ENCODE measurements around the gene RPS19. TPM values are rescaled to one million over a fixed set of nuclear protein-coding genes. Genes with fewer than 3 reads are reported as not detected.
A peak's percentile ranks its signal among the peaks of the same experiment; 100 is the strongest.
"Not testable (repeated sequence)": the region's sequence is repeated elsewhere in the genome, so short reads cannot be mapped to it uniquely, and the experiment has no call there.

RPS19 gene
- total RNA-seq, 1 donor from 2014 or later = 1,844 TPM

GRCh38 chr19:41901707-41902360, 41.8 kb downstream of the RPS19 start:
- DNase-seq (ENCODE audit: low spot score) = no peak

- no peak for DNase-seq (ENCODE audit: low spot score)
These were observed 42.5 kb downstream of the RPS19 start for GRCh38 chr19:41902594-41902993.

- no peak for DNase-seq (ENCODE audit: low spot score)
These were observed 43.3 kb downstream of the RPS19 start for GRCh38 chr19:41903193-41903953.

- DNase-seq (ENCODE audit: low spot score) = peak; percentile 71
These were observed 44.2 kb downstream of the RPS19 start for GRCh38 chr19:41904118-41904870.

GRCh38 chr19:41905273-41906002, 45.4 kb downstream of the RPS19 start:
- DNase-seq (ENCODE audit: low spot score) = no peak

GRCh38 chr19:41906271-41906670, 46.2 kb downstream of the RPS19 start:
- no peak for DNase-seq (ENCODE audit: low spot score)

- DNase-seq (ENCODE audit: low spot score) = no peak
These were observed 47.0 kb downstream of the RPS19 start for GRCh38 chr19:41906916-41907680.

GRCh38 chr19:41907994-41908615, 48.0 kb downstream of the RPS19 start:
- DNase-seq (ENCODE audit: low spot score) = no peak

- no peak for DNase-seq (ENCODE audit: low spot score)
These were observed 48.8 kb downstream of the RPS19 start for GRCh38 chr19:41908724-41909464.

- DNase-seq (ENCODE audit: low spot score) = no peak
These were observed 49.7 kb downstream of the RPS19 start for GRCh38 chr19:41909706-41910105.

GRCh38 chr19:41910240-41910991, 50.4 kb downstream of the RPS19 start:
- no peak for DNase-seq (ENCODE audit: low spot score)

- DNase-seq (ENCODE audit: low spot score) = no peak
These were observed 51.2 kb downstream of the RPS19 start for GRCh38 chr19:41910992-41911888.

GRCh38 chr19:41911889-41912731, 52.1 kb downstream of the RPS19 start:
- no peak for DNase-seq (ENCODE audit: low spot score)

GRCh38 chr19:41912899-41913537, 53.0 kb downstream of the RPS19 start:
- no peak for DNase-seq (ENCODE audit: low spot score)

GRCh38 chr19:41913538-41914423, 53.7 kb downstream of the RPS19 start:
- DNase-seq (ENCODE audit: low spot score) = no peak

GRCh38 chr19:41914424-41914834, 54.4 kb downstream of the RPS19 start:
- DNase-seq (ENCODE audit: low spot score) = not testable (repeated sequence)
